Epithelial cell of prostate (primary cell): ENCODE results near the gene SCIMP.

Experiments
- DNase-seq: peaks from one replicate; pipeline ENCODE4 v3.0.0-alpha.2; 2011; ENCODE audit warnings: low read depth, low spot score
- H3K27ac ChIP-seq: fragments of 450-650 bp; 2 replicates; pipeline ENCODE4 v1.5.1; 2017; ENCODE audit warnings: mild to moderate bottlenecking

SCIMP gene

DNA sequence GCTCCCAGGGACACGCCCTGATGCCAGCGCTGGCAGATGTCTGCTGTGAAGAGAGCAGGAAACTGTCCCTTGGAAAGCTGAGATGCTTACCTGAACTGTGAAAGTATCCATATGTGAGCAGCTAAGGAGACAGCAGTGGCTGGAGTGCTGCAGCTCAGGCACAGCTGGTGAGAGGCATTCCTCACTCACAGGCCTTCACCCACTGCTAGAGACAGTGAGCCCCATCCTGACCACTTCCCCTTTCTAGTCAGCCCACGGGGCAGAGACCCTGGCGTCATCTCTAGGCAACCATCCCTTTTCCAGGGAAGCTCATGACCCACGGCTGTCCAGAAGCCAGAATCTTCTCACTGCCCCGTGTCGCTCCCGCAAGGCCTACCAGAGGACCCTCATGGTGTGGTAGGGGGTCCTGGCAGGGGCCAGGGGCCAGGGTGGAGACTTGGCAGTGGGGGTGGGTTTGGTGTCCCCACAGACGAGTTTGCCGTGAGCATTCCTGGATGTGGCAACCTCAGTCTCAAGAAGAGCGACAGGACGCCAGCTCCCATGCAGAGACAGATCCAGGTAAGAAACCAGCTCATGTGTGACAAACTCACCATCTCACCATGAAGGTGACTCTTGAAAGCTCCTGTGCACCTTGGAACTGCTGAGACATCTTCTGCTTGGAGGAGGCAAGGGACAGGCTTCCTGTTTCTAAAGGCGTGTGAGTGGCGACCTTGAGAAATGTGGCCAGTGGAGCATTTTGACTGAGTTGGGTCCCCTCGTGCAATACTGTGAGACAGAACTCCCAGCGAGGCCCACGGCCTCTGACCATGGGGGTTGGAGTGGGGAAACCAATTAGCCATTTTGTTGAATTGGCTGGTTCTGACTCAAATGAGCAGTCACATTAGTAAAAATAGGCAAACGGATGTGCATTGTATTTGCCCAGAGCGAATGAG, at the start of gene SCIMP:
Gene SCIMP (minus strand): TSS at position 216 of the 932 bp plus-strand sequence. CDS start 105 bp downstream, at position 111.
- no peak for DNase-seq
- H3K27ac ChIP-seq: no peak within 1 kb of the TSS

GRCh38 chr17:5283571-5284315, 49.1 kb upstream of the SCIMP start:
- no peak for DNase-seq
- H3K27ac ChIP-seq: no peak overlapping the region

DNA sequence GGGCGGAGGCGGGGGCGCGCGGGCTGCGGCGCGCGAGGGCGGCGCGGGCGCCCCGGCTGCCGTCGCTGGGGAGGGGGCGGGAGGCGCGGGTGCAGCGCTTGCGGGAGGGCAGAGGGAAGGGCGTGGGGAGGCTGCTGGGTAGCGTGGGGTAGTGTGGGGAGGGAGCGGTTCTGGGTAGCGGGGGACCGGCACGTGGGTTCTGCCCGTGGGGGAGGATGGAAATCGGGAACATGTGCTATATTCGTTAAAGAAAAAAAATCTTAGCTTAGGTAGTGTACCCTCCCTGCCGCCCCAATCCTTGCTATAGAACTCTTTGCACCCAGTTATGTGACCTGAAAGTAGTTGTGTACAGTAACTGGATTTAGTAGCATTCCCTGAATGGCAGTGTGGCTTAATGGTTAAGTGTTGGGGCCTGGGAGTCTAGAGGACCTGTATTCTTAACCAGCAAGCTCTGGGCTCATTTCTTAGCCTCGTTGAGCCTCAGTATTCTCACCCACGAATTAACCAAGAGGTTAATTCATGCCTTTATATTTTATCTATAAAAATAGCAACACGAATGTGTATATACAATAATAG, 48.1 kb upstream of the SCIMP start:
- H3K27ac ChIP-seq: peak overlapping the region; percentile 55
- DNase-seq: no peak

DNA sequence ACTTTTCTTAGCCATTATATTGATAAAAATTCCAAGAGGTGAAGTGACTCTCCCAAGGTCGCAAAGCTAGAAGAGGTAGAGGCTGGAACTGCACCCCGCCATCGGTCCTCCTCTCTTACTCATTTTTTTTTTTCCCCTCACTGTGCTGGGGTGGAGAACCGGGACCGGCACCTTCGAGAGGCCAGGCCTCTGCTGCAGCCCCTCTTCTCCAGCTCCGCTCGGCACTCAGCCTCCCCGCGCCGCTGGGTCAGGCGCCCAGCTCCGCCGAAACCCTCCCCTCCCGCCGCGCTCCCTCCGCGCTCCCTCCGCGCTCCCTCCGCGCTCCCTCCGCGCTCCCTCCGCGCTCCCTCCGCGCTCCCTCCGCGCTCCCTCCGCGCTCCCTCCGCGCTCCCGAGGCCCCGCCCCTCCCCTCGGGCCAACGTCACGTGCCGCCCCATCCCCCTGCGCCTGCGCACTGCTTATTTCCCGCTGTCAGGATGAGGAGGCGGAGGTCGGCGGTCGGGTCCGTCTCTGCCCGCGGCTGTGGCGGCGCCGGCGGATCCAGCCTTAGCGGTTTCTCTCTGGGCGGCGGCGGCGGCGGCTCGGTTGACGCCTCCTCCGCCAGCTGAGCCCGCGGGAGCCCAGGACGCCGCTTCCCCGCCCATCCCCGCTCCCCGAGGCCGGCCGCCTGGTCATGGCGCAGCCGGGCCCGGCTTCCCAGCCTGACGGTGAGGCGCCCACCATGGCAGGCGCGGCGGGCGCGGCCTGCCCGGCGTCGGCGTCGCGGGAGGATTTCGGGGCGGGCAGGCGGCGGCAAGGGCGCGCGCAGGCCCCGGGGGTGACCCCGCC, 47.4 kb upstream of the SCIMP start, which contains the start of gene RABEP1:
Gene RABEP1 (plus strand): TSS at position 471 of the 828 bp plus-strand sequence. CDS start 203 bp downstream, at position 674.
- peak within 1 kb of the TSS; percentile 55 for H3K27ac ChIP-seq
- no peak for DNase-seq

- DNase-seq: no peak
- no peak overlapping the region for H3K27ac ChIP-seq
Observed at GRCh38 chr17:5272322-5272721, 37.7 kb upstream of the SCIMP start.

- no peak for DNase-seq
- H3K27ac ChIP-seq: no peak overlapping the region
Observed at GRCh38 chr17:5269241-5269960, 34.7 kb upstream of the SCIMP start.

DNA sequence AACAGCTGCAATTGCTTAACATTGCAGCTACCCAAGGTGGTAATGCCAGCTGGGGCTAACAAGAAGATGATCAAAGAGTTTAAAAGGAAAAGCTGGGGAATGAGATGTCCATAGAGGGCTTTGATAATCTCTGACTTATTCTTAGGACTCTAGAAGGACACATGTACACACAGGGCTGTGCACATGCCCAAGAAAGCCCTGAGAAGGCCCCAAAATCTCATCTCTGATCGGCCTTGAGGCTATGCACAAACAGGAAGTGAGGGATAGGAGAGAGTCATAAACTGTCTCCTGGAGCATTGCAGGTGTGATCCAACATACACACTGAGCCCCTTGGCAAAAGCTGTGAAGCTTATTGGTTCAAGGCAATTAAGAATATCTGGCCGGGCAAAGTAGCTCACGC, 30.2 kb upstream of the SCIMP start:
- DNase-seq: no peak
- H3K27ac ChIP-seq: no peak overlapping the region

GRCh38 chr17:5263441-5263840, 28.8 kb upstream of the SCIMP start:
- H3K27ac ChIP-seq: no peak overlapping the region
- no peak for DNase-seq

GRCh38 chr17:5262416-5262991, 27.8 kb upstream of the SCIMP start:
- DNase-seq: no peak

DNA sequence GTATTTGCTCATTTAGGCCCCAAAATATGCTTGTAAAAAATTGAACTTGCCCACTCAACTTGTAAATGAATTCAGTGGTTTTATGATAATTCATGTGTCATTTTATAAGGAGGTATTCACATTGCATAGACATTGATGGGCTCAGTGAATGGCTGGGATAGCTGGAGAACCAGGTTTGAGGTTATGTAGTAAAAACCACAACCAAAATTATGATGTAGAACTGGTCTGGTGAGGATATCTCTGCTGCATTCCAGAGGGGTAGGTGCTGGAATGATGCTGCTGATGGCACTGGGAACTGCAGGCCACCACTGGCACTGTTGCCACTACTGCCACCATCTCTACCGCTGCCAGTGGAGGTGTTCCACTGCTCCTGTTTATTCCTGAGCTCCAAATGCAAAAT, 25.9 kb upstream of the SCIMP start:
- no peak overlapping the region for H3K27ac ChIP-seq
- peak; percentile 60 for DNase-seq

More at GRCh38 chr17:5262416-5262991, 27.8 kb upstream of the SCIMP start:
- H3K27ac ChIP-seq: no peak overlapping the region

GRCh38 chr17:5257124-5257523, 22.5 kb upstream of the SCIMP start:
- H3K27ac ChIP-seq: no peak overlapping the region
- no peak for DNase-seq

GRCh38 chr17:5254903-5255521, 20.4 kb upstream of the SCIMP start:
- H3K27ac ChIP-seq: no peak overlapping the region
- DNase-seq: no peak

- H3K27ac ChIP-seq: no peak overlapping the region
- DNase-seq: no peak
Observed at GRCh38 chr17:5254414-5254813, 19.8 kb upstream of the SCIMP start.

DNA sequence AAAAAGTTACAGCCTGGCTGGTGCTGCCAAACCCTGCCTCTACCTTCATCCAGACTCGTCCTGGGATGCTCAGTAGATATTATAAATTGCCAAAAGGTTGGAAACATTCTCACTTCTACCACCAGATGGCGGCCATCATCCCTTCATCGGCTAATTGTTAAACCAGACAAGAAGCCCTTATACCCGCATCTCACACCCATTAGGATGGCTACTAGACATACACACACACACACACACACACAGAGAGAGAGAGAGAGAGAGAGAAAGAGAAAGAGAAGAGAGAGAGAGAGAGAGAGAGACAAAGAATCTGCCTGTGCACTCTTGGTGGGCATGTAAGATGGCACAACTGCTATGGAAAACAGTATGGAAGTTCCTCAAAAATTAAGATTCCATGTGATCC, 15.0 kb upstream of the SCIMP start:
- no peak overlapping the region for H3K27ac ChIP-seq
- no peak for DNase-seq

- no peak overlapping the region for H3K27ac ChIP-seq
- DNase-seq: no peak
Observed at GRCh38 chr17:5248821-5249479, 14.3 kb upstream of the SCIMP start.

DNA sequence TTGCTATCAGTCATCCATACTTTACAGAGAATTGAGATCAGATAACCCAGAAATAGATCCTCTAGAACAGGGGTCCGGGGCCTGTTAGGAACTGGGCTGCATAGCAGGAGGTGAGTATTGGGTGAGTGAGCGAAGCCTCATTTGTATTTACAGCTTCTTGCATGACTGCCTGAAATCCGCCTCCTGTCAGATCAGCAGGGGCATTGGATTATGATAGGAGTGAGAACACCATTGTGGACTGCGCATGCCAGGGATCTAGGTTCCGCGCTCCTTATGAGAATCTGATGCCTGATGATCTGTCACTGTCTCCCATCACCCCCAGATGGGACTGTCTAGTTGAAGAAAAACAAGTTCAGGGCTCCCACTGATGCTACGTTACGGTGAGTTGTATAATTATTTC, 13.0 kb upstream of the SCIMP start:
- H3K27ac ChIP-seq: no peak overlapping the region
- no peak for DNase-seq

DNA sequence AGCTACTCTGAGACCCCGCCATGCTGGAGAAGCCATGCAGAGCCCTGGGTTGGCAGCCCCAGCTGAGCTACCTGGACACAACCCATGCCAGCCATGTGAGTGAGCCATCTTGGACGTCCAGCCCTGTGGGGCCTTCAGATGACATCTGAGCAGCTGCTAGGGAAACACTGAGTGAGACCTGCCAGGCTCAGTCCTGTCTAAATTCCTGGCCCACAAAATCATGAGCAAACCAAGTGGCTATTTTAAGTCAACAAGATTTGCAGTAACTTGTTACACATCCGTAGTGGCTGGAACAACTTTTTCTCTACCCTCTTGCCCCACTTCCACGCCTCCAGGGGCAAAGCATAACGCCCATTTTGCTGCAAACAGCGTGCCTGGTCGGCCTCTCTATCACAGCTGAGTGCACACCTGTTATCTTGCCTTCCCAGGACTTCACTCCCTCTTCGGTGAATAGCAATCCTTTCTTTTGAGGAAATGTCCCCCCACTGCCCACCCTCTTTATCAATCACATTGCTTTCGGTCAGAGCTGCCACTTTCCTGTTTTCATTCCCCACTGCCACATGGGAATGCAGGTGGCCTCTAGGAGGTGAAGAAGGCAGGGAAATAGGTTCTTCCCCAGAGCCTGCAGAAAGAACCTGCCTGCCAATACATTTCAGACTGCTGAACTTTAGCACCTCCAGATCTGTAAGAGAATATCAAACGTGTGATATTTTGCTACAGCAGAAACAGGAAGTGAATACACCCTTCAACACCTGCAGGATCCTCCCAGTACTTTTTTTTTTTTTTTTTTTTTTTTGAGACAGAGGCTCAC, 7.4 kb upstream of the SCIMP start:
- peak overlapping the region; percentile 65 for H3K27ac ChIP-seq
- no peak for DNase-seq
